HEK293T (cell line): Measurements from ENCODE around the gene LIMD2.

Experiments used
- ARNT ChIP-seq: fragments of 450-650 bp; IDR thresholded peaks from 2 replicates; pipeline ENCODE4 v1.6.1; 2017; ENCODE audit warnings: mild to moderate bottlenecking
- BHLHE40 ChIP-seq: fragments of 450-650 bp; IDR thresholded peaks from 2 replicates; pipeline ENCODE4 v1.6.1; 2016; ENCODE audit warnings: mild to moderate bottlenecking, moderate library complexity, borderline replicate concordance
- ELF4 ChIP-seq: fragments of 450-650 bp; IDR thresholded peaks from 2 replicates; pipeline ENCODE4 v1.6.1; 2017; ENCODE audit warnings: antibody characterized with exemption
- FOXA1 ChIP-seq: fragments of 450-650 bp; IDR thresholded peaks from 2 replicates; pipeline ENCODE4 v1.6.1; 2016; ENCODE audit warnings: mild to moderate bottlenecking
- FOXM1 ChIP-seq: fragments of 450-650 bp; IDR thresholded peaks from 2 replicates; pipeline ENCODE4 v1.6.1; 2017; ENCODE audit warnings: mild to moderate bottlenecking, borderline replicate concordance
- L3MBTL2 ChIP-seq: fragments of 450-650 bp; conservative IDR thresholded peaks from 2 replicates; pipeline ENCODE4 v1.6.1; 2016; ENCODE audit warnings: mild to moderate bottlenecking
- SP1 ChIP-seq: fragments of 450-650 bp; IDR thresholded peaks from 2 replicates; pipeline ENCODE4 v1.6.1; 2017
- TARDBP ChIP-seq: fragments of 450-650 bp; IDR thresholded peaks from 2 replicates; pipeline ENCODE4 v1.6.1; 2016
- ZNF384 ChIP-seq: fragments of 450-650 bp; IDR thresholded peaks from 2 replicates; pipeline ENCODE4 v1.6.1; 2016
- TF ChIP-seq, protein P1 (sequence below): fragments of 450-650 bp; IDR thresholded peaks from 2 replicates; pipeline ENCODE4 v1.6.1; 2016

DNA sequence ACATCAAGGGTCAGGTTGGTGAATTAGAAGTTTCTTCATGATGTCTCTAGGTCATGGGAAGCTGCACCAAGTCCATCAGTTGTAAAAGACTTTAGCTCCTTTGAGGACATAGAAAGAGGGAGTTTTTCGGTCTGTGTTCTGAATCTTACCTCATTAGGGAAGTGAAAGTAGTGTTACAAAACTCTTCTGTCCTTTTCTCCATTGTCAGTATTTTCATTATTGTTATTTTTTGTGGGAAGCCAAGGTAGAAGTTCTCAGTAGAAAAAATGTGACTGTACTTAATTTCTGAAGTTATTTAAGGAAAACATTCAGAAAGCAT, 53.5 kb downstream of the LIMD2 start:
- TF ChIP-seq SP1: no peak
- no peak for TF ChIP-seq ELF4
- no peak for TF ChIP-seq BHLHE40
- TF ChIP-seq, protein P1, sequence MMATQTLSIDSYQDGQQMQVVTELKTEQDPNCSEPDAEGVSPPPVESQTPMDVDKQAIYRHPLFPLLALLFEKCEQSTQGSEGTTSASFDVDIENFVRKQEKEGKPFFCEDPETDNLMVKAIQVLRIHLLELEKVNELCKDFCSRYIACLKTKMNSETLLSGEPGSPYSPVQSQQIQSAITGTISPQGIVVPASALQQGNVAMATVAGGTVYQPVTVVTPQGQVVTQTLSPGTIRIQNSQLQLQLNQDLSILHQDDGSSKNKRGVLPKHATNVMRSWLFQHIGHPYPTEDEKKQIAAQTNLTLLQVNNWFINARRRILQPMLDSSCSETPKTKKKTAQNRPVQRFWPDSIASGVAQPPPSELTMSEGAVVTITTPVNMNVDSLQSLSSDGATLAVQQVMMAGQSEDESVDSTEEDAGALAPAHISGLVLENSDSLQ: no peak
- TF ChIP-seq TARDBP: no peak
- no peak for TF ChIP-seq L3MBTL2
- TF ChIP-seq ARNT: no peak
- no peak for TF ChIP-seq FOXM1
- TF ChIP-seq ZNF384: no peak
- no peak for TF ChIP-seq FOXA1
